ENCODE measurements around the gene CD1B.

CD1B gene

DNA sequence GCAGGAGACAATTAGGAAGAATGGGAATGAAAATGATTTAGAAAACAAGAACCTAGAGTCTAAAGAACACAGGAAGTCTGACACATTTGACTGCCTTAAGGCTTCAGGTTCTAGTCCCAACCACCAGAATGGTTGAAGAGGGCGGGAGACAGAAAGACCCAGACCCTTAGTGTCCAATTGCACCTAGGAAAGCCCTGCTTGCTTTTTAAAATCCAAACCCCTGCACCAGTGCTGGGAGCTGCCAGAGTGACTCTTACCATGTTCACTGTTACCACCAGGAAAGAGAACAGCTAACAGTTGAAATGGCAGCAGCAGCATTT, 265 bp downstream of the CD1B start:
- H3K36me3 ChIP-seq, result no peaks in the 10 kb centered on the region

DNA sequence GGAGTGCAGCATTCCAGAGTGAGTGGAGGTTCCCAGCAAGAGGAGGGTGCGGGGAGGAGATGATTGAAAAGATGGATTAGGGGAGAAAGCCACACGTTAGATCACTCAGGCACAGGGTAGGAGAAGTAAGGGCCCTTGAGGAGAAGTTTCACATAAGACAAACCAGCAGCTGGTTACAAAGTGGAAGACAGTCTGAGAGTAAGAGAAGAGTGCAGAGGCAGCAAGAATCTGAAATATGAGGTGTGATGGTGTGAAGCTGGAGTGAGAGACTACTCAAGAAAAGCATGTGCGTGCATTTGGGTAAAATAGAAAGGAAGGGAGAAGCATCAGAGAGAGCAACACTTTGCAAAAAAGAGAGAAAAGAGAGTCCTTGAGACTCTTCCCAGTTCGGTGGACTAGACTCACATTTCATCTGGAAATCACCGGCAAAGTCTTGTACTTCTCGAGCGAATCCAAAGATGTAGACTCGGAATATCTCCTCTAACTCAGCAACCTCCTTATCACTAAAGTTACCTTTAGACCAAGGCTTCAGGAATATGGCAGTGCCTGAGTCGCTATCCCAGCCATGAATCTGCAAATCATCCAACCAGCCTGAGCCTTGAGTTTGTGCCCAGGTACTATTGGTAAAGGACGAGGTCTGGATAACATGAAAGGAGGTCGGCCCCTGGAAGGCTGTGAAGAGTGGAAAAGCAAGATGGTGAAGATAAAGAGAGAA, 783 bp downstream of the CD1B start:
- H3K36me3 ChIP-seq, result no peaks in the 10 kb centered on the region
- peaks cover 35% of the 10 kb centered on the region for H3K27me3 ChIP-seq
- no peak overlapping the region for H3K4me3 ChIP-seq (ENCODE audit: low read depth in 1 of 2, low read length in 1 of 2)
- H3K9me3 ChIP-seq, result no peaks in the 10 kb centered on the region
- TF ChIP-seq CTCF (IDR thresholded peaks at IDR 0.05), result no peak
- H3K27ac ChIP-seq, result no peak overlapping the region
- H3K4me1 ChIP-seq (ENCODE audit: control insufficient read depth in 1 of 2, insufficient read depth in 1 of 2, low read depth in 1 of 2, low read length in 1 of 2), result no peaks in the 10 kb centered on the region

More for the DNA sequence above, 265 bp downstream of the CD1B start:
- no peak for TF ChIP-seq CTCF (IDR thresholded peaks at IDR 0.05)
- Histone ChIP-seq H3K4me3 (ENCODE audit: low read depth in 1 of 2, low read length in 1 of 2) (no peak overlapping the region), H3K9me3 (no peaks in the 10 kb centered on the region), H3K27ac (no peak overlapping the region), H3K4me1 (ENCODE audit: control insufficient read depth in 1 of 2, insufficient read depth in 1 of 2, low read depth in 1 of 2, low read length in 1 of 2) (no peaks in the 10 kb centered on the region), H3K27me3 (peaks cover 35% of the 10 kb centered on the region)

DNA sequence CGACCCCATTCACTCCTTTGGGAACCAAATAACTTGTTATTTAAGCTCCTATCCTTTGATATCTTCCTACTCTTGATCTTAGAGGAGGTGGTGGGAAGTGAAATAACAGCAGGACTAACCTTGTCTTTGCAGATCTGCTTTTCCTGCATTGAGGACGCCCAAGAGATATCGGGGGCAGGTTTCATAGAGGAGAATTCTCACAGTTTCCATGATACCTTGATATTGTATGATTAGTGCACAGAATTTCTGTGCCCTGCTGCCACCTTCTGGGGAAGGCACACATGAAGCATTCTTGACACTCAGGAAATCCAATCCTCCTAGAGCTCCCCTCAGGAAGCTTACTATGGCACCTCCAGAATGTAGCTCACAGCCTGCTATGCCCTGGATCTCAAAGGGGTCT, 1.6 kb downstream of the CD1B start:
- Histone ChIP-seq H3K27ac (no peak overlapping the region), H3K4me3 (ENCODE audit: low read depth in 1 of 2, low read length in 1 of 2) (no peak overlapping the region), H3K4me1 (ENCODE audit: control insufficient read depth in 1 of 2, insufficient read depth in 1 of 2, low read depth in 1 of 2, low read length in 1 of 2) (no peaks in the 10 kb centered on the region), H3K9me3 (no peaks in the 10 kb centered on the region), H3K36me3 (no peaks in the 10 kb centered on the region), H3K27me3 (peaks cover 35% of the 10 kb centered on the region)
- TF ChIP-seq CTCF (IDR thresholded peaks at IDR 0.05), result no peak

GRCh38 chr1:158329300-158329699, 2.0 kb downstream of the CD1B start:
- H3K36me3 ChIP-seq, result no peaks in the 10 kb centered on the region
- no peak overlapping the region for H3K27ac ChIP-seq
- H3K9me3 ChIP-seq, result no peaks in the 10 kb centered on the region
- H3K27me3 ChIP-seq, result peaks cover 35% of the 10 kb centered on the region
- no peaks in the 10 kb centered on the region for H3K4me1 ChIP-seq (ENCODE audit: control insufficient read depth in 1 of 2, insufficient read depth in 1 of 2, low read depth in 1 of 2, low read length in 1 of 2)
- H3K4me3 ChIP-seq (ENCODE audit: low read depth in 1 of 2, low read length in 1 of 2), result no peak overlapping the region
- no peak for TF ChIP-seq CTCF (IDR thresholded peaks at IDR 0.05)

DNA sequence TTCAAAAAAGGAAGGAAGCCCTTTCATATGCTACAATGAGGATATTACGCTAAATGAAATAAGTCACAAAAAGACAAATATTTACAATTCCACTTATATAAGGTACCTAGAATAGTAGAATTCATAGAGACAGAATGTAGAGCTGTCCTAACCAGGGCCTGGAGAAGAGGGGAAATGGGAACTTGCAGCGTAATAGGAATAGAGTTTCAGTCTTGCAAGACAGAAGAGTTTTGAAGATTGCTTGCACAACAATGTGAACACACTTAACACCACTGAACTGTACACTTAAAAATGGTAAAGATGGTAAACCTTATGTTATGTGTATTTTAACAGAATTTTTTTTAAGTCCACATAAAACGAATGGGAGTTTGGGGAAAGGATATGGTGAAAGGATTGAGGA, 2.9 kb downstream of the CD1B start:
- no peak overlapping the region for H3K4me3 ChIP-seq (ENCODE audit: low read depth in 1 of 2, low read length in 1 of 2)
- TF ChIP-seq CTCF (IDR thresholded peaks at IDR 0.05), result no peak
- peaks cover 35% of the 10 kb centered on the region for H3K27me3 ChIP-seq
- no peak overlapping the region for H3K27ac ChIP-seq
- no peaks in the 10 kb centered on the region for H3K36me3 ChIP-seq
- no peaks in the 10 kb centered on the region for H3K4me1 ChIP-seq (ENCODE audit: control insufficient read depth in 1 of 2, insufficient read depth in 1 of 2, low read depth in 1 of 2, low read length in 1 of 2)
- no peaks in the 10 kb centered on the region for H3K9me3 ChIP-seq
